HG02798 (cell line): ENCODE measurements around the gene RANBP17.
"Not testable (repeated sequence)": the region's sequence is repeated elsewhere in the genome, so short reads cannot be mapped to it uniquely, and the experiment has no call there.

ENCODE experiments used
- ATAC-seq: cut with Tn5 transposase; IDR thresholded peaks from one replicate; pipeline ENCODE4 v1.9.1; 2021; ENCODE audit warnings: mild to moderate bottlenecking; ENCODE audit not compliant: unreplicated experiment, poor library complexity

Gene RANBP17

GRCh38 chr5:170937072-170937471 is 75.3 kb downstream of the RANBP17 start:
- ATAC-seq: no peak

DNA sequence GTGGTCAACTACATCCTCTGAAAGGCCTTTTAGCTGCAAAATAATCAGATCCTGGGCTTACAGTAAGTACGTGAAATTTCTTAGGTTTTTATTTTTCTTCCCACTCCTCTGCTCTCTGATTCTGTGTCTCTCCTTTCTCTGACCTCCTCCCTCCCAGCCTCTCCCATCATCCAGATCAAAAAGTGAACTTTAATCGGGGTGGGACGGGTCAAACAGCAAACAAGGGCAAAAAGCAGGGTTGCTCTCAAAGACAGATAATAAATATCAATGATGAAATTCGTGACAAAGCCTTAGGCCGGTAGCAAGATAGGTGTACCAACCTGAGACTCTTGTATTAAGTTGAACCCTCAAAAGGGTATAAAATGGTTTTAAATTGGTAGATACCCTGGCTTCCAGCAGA is 76.1 kb downstream of the RANBP17 start:
- no peak for ATAC-seq

- ATAC-seq: no peak
These were observed 77.4 kb downstream of the RANBP17 start for GRCh38 chr5:170939178-170939577.

GRCh38 chr5:170941788-170942187 is 80.0 kb downstream of the RANBP17 start:
- no peak for ATAC-seq

DNA sequence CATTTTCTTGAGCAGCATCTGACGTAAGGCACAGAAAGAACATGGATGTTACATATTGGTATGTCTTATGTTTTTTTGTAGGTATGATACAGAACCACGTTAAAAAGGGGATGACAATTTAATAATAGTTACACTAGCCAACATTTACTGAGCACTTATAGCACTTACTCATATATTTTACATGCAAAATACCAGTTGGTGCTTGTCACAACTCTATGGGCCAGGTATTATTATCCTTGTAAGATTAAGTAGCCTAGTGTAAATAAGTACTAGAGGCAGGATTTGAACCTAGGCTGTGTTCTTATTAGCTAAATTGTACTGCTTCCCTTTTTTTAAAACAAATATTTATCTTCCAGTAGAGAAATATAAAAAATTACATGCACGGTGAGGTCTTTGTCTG is 83.5 kb downstream of the RANBP17 start:
- ATAC-seq: no peak

DNA sequence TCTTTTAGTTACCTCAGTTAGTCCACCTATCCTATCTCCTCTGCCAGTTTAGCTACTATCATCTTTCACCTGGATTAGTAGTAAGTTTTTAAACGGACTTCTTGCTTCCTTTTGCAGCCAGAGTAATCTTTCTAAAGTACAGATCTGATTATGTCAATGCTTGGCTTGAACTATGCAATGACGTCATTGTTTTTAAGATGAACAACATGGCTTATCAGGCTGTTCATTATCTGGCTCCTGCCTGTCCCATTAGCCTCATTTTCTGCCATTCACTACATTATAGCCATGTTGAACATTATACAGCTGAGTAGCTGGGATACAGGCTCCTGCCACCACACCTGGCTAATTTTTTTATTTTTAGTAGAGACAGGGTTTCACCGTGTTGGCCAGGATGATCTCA is 98.7 kb downstream of the RANBP17 start:
- ATAC-seq: no peak

GRCh38 chr5:170963521-170963920 is 101.7 kb downstream of the RANBP17 start:
- no peak for ATAC-seq

GRCh38 chr5:170974461-170974860 is 112.6 kb downstream of the RANBP17 start:
- no peak for ATAC-seq

- ATAC-seq: not testable (repeated sequence)
These were observed 118.4 kb downstream of the RANBP17 start for GRCh38 chr5:170980261-170980660.

GRCh38 chr5:170985486-170985885 is 123.7 kb downstream of the RANBP17 start:
- ATAC-seq: no peak

- ATAC-seq: no peak
These were observed 124.8 kb downstream of the RANBP17 start for GRCh38 chr5:170986598-170986997.

GRCh38 chr5:170993476-170993875 is 131.7 kb downstream of the RANBP17 start:
- no peak for ATAC-seq

DNA sequence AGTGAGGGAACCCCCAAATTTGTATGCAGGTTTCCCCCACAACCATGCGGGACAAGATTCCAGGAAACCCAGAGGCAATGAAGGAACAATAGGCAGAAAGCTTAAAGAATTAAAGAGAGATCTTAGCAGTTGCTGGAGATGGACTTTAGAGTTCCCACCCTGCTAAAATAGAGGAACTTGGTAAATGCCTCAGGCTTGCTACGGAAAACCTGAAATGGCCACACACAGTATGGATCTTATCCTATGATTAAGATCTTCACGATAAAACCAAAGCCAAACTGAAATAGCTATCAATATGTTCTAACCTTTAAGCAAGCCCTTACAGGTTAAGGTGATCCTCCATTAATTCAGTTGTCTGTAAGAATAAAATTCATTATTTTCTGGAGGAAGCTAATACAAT is 148.3 kb downstream of the RANBP17 start:
- no peak for ATAC-seq

DNA sequence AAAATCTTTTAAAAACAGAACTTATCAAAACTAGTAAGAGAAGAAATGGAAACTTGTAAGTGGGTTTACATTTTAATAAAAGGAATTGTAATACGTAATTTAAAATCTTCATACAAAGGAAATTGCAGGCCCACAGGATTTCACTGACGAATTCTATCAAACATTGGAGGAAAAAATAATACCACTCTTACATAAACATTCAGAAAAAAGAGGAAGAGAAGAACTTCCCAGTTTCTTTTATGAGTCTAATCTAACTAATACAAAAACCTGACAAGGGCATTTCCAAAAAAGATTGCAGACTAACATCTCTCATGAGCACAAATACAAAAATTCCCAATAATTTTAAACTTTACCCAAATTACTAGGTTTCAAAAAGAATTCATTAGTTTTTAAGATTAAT is 149.0 kb downstream of the RANBP17 start:
- ATAC-seq: no peak

DNA sequence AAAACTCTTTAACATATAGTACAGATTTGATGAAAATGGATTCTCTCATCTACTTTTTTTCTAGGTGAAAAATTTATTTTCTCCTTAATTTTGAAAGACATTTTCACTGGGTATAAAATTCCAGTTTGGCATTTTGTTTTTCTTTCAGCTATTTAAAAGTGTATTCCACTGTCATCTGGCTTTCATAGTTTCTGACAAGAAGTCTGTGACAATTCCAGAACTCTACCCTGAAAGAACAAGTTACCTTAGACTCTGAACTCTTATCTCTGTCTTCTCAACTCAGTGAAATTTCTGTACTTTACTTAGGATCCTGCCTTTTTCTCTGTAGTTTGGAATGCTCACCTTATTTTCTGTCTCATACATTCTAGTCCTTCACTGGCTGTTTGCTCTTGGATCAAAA is 161.7 kb downstream of the RANBP17 start:
- no peak for ATAC-seq

GRCh38 chr5:171024084-171024483 is 162.3 kb downstream of the RANBP17 start:
- ATAC-seq: no peak

- ATAC-seq: no peak
These were observed 167.6 kb downstream of the RANBP17 start for GRCh38 chr5:171029401-171029800.

GRCh38 chr5:171031977-171032376 is 170.2 kb downstream of the RANBP17 start:
- no peak for ATAC-seq

DNA sequence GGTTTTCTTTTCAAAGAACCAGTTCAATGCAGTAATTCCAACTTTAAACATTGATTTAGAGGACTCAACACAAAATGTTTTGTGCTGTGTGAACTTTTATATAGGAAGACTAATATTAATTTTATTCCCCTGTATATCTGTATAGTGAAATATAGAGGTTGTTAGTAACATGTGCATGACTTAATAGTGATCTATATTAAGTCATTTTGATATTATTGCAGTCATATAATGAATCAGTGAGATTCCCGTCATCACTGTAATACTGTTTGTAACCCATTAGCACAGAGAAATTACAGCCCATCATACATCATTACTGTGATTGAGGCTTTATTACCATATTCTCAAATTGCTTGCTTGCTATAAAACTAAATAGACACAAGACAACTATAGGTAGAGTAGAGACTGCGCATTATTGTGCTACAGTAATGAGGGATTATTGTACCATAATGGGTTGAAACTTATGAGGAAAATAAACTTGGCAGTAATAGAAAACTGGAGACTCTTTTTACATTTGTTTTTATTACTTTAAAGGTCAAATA is 170.7 kb downstream of the RANBP17 start:
- ATAC-seq: no peak

DNA sequence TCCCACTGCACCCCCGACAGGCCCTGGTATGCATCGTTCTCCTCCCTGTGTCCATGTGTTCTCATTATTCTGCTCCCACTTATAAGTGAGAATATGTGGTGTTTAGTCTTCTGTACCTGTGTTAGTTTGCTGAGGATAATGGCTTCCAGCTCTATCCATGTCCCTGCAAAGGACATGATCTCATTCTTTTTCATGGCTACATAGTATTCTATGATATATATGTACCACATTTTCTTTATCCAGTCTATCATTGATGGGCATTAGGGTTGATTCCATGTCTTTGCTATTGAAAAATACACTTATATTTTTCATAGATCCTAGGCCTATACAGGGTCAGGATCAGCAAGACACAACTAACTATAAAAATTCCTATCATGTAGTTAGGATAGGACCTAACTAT is 180.1 kb downstream of the RANBP17 start:
- ATAC-seq: not testable (repeated sequence)

DNA sequence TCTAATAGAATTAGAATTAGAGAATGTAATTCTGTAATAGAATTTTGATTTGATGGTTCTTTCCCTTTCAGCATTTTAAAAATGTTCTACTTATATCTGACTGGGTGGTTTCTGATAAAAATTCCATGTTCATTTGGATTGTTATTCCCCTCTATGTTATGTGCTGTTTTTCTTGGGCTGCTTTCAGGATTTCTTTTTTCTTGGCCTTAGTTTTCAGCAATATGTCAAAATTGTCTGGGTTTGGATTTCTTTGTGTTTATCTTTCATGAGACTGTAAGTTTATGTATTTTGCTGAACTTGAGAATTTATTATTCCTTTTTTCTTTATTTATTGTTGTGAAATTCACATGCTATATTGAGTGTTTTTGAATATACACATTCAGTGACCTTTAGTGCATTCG is 189.1 kb downstream of the RANBP17 start:
- no peak for ATAC-seq

- no peak for ATAC-seq
These were observed 194.1 kb downstream of the RANBP17 start for GRCh38 chr5:171055875-171056454.
